Thymus (tissue), 11 donors: Measurements from ENCODE around the gene SKA3. TPM values are rescaled to one million over a fixed set of nuclear protein-coding genes. Genes with fewer than 3 reads are reported as not detected.
A peak's percentile ranks its signal among the peaks of the same experiment; 100 is the strongest.
"Not testable (repeated sequence)": the region's sequence is repeated elsewhere in the genome, so short reads cannot be mapped to it uniquely, and the experiment has no call there.

ENCODE experiments used
- DNase-seq, 9 donors: peaks; one replicate each; pipeline ENCODE4 v3.0.0-alpha.2; 2013; ENCODE audit warnings: low spot score in 9 of 9, low read depth in 6 of 9, missing footprints in 1 of 9
- H3K27ac ChIP-seq, 2 donors: one replicate each; pipeline ENCODE4 v1.5.1; 2013; ENCODE audit warnings: control low read depth in 1 of 2, low read depth in 1 of 2, low read length in 1 of 2, mild to moderate bottlenecking in 1 of 2, moderate library complexity in 1 of 2
- H3K27me3 ChIP-seq, 2 donors: one replicate each; pipeline ENCODE4 v1.5.1; 2013; ENCODE audit warnings: low read length in 1 of 2; ENCODE audit not compliant: control insufficient read depth in 2 of 2, insufficient read depth in 1 of 2
- H3K36me3 ChIP-seq, 2 donors: one replicate each; pipeline ENCODE4 v1.5.1; 2013; ENCODE audit warnings: low read length in 1 of 2, mild to moderate bottlenecking in 1 of 2, moderate library complexity in 1 of 2; ENCODE audit not compliant: control insufficient read depth in 2 of 2, insufficient read depth in 2 of 2
- H3K4me1 ChIP-seq, 2 donors: one replicate each; pipeline ENCODE4 v1.5.1; 2013; ENCODE audit warnings: low read length in 2 of 2; ENCODE audit not compliant: control insufficient read depth in 2 of 2, insufficient read depth in 2 of 2
- H3K4me3 ChIP-seq, 2 donors: one replicate each; pipeline ENCODE4 v1.5.1; 2013; ENCODE audit warnings: low read length in 2 of 2, control low read depth in 1 of 2, mild to moderate bottlenecking in 1 of 2
- H3K9me3 ChIP-seq, 2 donors: one replicate each; pipeline ENCODE4 v1.5.1; 2013; ENCODE audit warnings: low read length in 1 of 2, mild to moderate bottlenecking in 1 of 2; ENCODE audit not compliant: control insufficient read depth in 2 of 2, insufficient read depth in 1 of 2
- WGBS: extraction: QIAGEN DNeasy Blood & Tissue Kit; methylation state at CpG from one replicate; pipeline ENCODE4 v1.1.7; 2013; 5-methylcytosine and 5-hydroxymethylcytosine counted together
- polyA plus RNA-seq: library from polyadenylated mRNA; stranded (reverse); fragments of 200-250 nt; gene quantifications from one replicate; pipeline ENCODE4 v1.2.3, GENCODE V29; 2013
- total RNA-seq: library from RNA; stranded (reverse); fragments of 120-200 nt; gene quantifications from one replicate; pipeline ENCODE4 v1.2.4, GENCODE V29; 2013
- donor health status: healthy.

Gene SKA3
- total and polyA plus RNA-seq, 2 donors = 1.5 to 35.1 TPM

DNA sequence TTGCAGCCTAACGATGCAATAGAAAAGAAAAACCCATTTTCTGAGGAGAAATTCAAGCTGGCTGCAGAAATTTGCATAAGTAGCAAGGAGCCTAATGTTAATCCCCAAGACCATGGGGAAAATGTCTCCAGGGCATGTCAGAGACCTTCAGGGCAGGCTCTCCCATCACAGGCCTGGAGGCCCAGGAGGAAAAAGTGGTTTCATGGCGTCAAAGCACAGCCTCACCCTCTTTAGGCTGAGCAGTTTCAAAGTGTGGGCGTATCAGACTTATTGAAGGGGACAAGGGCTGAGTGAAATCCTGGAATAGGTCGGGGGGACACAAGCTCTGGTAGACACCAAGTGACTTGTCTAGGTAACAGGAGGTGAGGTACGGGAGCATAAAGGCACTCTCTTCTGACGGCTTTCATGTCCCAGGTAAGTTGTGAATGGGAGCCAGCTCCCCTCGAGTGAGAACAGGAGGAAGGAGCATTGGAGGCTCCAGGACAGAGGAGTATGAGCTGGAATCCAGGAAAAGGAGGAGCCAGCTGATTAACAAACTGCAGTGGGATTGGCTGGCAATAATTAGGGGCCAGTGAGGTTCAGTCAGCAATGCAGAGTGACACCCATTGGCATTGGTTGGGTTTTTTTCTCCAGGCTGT is 35.9 kb upstream of the SKA3 start:
- Histone ChIP-seq H3K36me3 (no peaks in the 10 kb centered on the region), H3K4me3 (no peak overlapping the region), H3K27me3 (no peaks in the 10 kb centered on the region), H3K27ac (no peak overlapping the region), H3K4me1 (peaks cover 3 to 5% of the 10 kb centered on the region in 2 donors), H3K9me3 (peaks cover 0 to 7% of the 10 kb centered on the region in 2 donors)
- no peak for DNase-seq
- WGBS = 95% methylated on average over 7 of the region's 7 CpGs

DNA sequence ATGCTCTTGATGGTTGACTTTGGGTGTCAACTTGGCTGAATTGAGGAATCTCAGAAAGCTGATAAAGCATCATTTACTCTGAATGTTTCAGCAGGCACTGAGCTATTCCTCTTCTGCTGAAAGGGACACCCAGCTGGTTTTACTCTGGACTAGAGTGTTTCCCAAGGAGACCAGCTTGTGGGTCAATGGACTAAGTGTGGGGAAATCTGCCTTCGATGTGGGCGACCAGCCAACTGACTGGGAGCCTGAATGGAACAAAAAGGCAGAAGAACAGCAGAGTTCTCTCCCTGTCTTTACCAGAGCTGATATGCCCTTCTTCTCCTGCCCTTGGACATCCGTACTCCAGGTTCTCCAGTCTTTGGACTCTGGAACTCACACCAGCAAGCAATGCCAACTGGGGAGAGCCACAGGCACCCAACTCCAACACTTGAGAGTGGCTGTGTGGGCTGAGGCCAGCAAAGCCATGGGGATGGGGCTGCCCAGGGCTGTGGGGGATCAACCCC is 32.4 kb upstream of the SKA3 start:
- H3K27me3 ChIP-seq = no peaks in the 10 kb centered on the region
- no peak overlapping the region for H3K4me3 ChIP-seq
- H3K9me3 ChIP-seq = peaks cover 0 to 7% of the 10 kb centered on the region in 2 donors
- WGBS = 96% methylated on average over 3 of the region's 3 CpGs
- no peak for DNase-seq
- no peaks in the 10 kb centered on the region for H3K4me1 ChIP-seq
- H3K27ac ChIP-seq = no peak overlapping the region
- H3K36me3 ChIP-seq = no peaks in the 10 kb centered on the region

DNA sequence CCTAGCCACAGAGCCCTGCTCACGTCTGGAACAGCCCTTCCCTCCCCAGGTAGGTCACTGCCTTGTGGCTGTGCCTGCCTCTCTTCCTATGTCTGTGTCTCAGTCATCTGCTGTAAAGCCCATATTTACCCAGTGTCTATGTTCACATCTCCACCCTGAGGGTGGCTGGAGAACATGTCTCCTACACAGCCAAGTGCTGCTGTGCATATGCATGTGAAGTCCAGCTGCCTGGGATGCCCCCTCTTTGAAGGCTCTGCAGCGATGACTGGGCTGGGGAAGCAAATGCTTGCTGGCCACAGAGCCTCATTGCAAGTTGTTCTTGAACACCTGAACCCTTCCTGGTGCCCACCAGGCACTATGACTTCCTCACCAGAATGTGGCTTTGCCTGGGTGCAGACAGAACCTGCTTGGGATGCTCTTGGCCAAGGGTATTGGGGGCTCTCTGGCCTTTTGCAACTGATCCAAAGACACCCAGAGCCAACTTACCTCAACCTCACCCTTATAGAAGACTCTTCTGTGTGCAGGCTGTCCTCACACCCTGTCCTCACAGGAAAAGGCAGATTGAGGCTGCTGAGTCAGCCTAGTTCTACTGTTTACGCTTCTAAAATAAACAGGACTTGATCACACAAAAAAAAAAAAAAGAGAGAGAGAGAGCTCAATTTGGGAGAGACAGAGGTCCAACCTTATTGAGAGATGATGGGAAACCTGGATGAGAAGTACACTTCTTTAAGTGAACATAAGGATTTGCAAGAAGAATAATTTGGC is 26.6 kb upstream of the SKA3 start:
- DNase-seq = no peak
- 65% methylated on average over 3 of the region's 3 CpGs for WGBS
- H3K27me3 ChIP-seq = no peaks in the 10 kb centered on the region
- peaks cover 0 to 3% of the 10 kb centered on the region in 2 donors for H3K4me1 ChIP-seq
- H3K4me3 ChIP-seq = no peak overlapping the region
- H3K27ac ChIP-seq = no peak overlapping the region
- H3K9me3 ChIP-seq = peaks cover 0 to 9% of the 10 kb centered on the region in 2 donors
- H3K36me3 ChIP-seq = no peaks in the 10 kb centered on the region

DNA sequence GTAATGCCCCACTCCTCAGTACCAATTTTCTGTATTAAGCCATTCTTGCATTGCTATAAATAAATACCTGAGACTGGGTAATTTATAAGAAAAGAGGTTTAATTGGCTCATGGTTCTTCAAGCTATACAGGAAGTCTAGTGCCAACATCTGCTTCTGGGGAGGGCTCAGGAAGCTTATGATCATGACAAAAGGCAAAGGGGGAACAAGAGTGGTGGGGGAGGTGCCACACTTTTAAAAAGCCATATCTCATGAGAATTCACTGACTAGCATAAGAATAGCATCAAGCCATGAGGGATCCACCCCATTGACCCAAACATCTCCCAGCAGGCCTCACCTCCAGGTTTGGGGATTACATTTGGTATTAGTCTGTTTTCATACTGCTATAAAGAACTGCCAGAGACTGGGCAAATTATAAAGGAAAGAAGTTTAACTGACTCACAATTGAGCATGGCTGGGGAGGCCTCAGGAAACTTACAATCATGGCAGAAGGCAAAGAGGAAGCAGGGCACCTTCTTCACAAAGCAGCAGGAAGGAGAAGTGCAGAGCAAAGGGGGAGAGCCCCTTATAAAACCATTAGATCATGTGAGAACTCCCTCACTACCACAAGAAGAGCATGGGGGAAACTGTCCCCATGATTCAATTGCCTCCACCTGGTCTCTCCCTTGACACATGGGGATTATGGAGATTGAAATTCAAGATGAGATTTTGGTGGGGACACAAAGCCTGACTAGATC is 25.3 kb upstream of the SKA3 start:
- H3K4me1 ChIP-seq, H3K27me3 ChIP-seq, H3K4me3 ChIP-seq, DNase-seq, H3K36me3 ChIP-seq, H3K9me3 ChIP-seq, H3K27ac ChIP-seq: not testable (repeated sequence)

GRCh38 chr13:21198391-21198790 is 22.0 kb upstream of the SKA3 start:
- H3K27ac ChIP-seq, H3K4me1 ChIP-seq, H3K9me3 ChIP-seq, H3K27me3 ChIP-seq, DNase-seq, H3K36me3 ChIP-seq, H3K4me3 ChIP-seq: not testable (repeated sequence)
- WGBS = 96% methylated on average over 4 of the region's 4 CpGs

DNA sequence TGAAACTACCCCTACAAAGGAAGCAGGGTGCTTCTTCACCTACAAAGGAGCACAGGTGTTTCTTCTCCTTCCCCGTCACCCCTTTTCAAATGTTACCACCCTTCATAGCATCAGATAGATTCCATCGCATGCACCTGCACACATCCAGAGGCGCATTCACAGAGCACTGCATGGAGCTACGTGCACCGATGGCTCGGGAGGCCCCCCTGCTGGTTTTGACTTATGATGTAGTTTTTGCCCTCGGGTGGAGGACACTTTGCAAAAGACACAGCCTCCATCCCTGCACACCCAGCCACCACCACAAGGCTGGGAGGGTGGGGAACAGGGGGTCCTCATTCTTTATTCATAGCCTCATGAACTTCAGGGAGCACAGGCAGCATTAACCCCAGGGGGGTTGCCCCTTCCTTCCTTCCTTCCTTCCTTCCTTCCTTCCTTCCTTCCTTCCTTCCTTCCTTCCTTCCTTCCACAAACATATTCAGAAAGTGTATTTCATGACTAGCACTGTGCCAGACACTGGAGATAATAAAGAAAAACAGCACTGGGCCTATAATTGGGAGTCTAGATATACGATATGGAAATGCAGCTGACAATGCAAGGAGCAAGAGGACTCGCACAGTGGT is 21.4 kb upstream of the SKA3 start:
- not testable (repeated sequence) for H3K36me3 ChIP-seq, H3K4me3 ChIP-seq, H3K4me1 ChIP-seq, H3K9me3 ChIP-seq, H3K27me3 ChIP-seq
- DNase-seq = peak in 4 of 9 donors; percentile 21 to 61 (median 37)
- WGBS = 56% methylated on average over 9 of the region's 9 CpGs
- H3K27ac ChIP-seq = peak overlapping the region in 1 of 2 donors; percentile 43

- WGBS = 97% methylated on average over 2 of the region's 2 CpGs
- not testable (repeated sequence) for H3K27ac ChIP-seq, H3K4me1 ChIP-seq, H3K36me3 ChIP-seq, H3K27me3 ChIP-seq, H3K9me3 ChIP-seq, DNase-seq, H3K4me3 ChIP-seq
Measured at GRCh38 chr13:21194756-21195155, 18.4 kb upstream of the SKA3 start.

GRCh38 chr13:21186410-21186809 is 10.1 kb upstream of the SKA3 start:
- 93% methylated on average over 24 of the region's 35 CpGs for WGBS
- DNase-seq, H3K4me3 ChIP-seq, H3K4me1 ChIP-seq, H3K36me3 ChIP-seq, H3K27ac ChIP-seq, H3K27me3 ChIP-seq, H3K9me3 ChIP-seq: not testable (repeated sequence)

GRCh38 chr13:21181671-21182070 is 5.3 kb upstream of the SKA3 start:
- no peaks in the 10 kb centered on the region for H3K27me3 ChIP-seq
- no peak for DNase-seq
- no peak overlapping the region for H3K27ac ChIP-seq
- peaks cover 6 to 9% of the 10 kb centered on the region in 2 donors for H3K4me1 ChIP-seq
- H3K9me3 ChIP-seq = peaks cover 0 to 3% of the 10 kb centered on the region in 2 donors
- no peak overlapping the region for H3K4me3 ChIP-seq
- peaks cover 0 to 4% of the 10 kb centered on the region in 2 donors for H3K36me3 ChIP-seq
- 97% methylated on average over 2 of the region's 2 CpGs for WGBS
